Endothelial cell of umbilical vein (primary cell): ENCODE measurements around the gene SLC16A5. TPM values are rescaled to one million over a fixed set of nuclear protein-coding genes. Genes with fewer than 3 reads are reported as not detected.

Experiments used
- BruUV-seq: library from RNA; stranded (reverse); fragments of 400-500 nt; replicated peaks from 2 replicates; lab custom pipeline; 2021; lab: Mats Ljungman, UMichigan
- CTCF ChIA-PET: fragments of 300-600, 350-600 bp; sonication (Branson Sonifier 250); formaldehyde crosslinking; loops from one replicate; lab custom pipeline; 2021; ENCODE audit warnings: antibody characterized with exemption, inconsistent platforms; lab: Charles Lee
- POLR2A ChIA-PET: fragments of 300-600, 350-600 bp; sonication (Branson Sonifier 250); formaldehyde crosslinking; loops from one replicate; lab custom pipeline; 2021; ENCODE audit warnings: antibody characterized with exemption, inconsistent platforms; lab: Charles Lee
- DNase-seq: peaks from one replicate; pipeline ENCODE4 v3.0.0-alpha.2; 2011; ENCODE audit warnings: low read depth, low spot score
- FAIRE-seq: peaks from 2 replicates; lab custom pipeline; 2011; peaks lifted over from hg19 to GRCh38; lab: Jason Lieb, UNC
- H2AFZ ChIP-seq: 2 replicates; pipeline ENCODE4 v1.6.0; 2012; ENCODE audit warnings: low read depth, low read length, control low read depth, inconsistent platforms
- H3K27ac ChIP-seq: 2 replicates; pipeline ENCODE4 v1.5.1; 2011; ENCODE audit warnings: low read depth, mild to moderate bottlenecking, control low read depth, low read length, moderate library complexity; ENCODE audit not compliant: insufficient read depth
- H3K27me3 ChIP-seq, 2 experiments: 2 replicates each; pipeline versions ENCODE4 v1.6.0 to v1.6.1; 2011; ENCODE audit warnings: low read length in 2 of 2, mixed read lengths in 1 of 2; ENCODE audit not compliant: control insufficient read depth in 2 of 2, insufficient read depth in 2 of 2
- H3K36me3 ChIP-seq, 2 experiments: 2 replicates in 1 of 2; 3 replicates in 1 of 2; pipeline ENCODE4 v1.5.1; 2011; ENCODE audit warnings: low read length in 2 of 2, mild to moderate bottlenecking in 1 of 2, moderate library complexity in 1 of 2; ENCODE audit not compliant: control insufficient read depth in 2 of 2, insufficient read depth in 2 of 2; ENCODE audit errors: extremely low read depth in 1 of 2
- H3K4me1 ChIP-seq: 3 replicates; pipeline ENCODE4 v1.5.1; 2011; ENCODE audit warnings: mild to moderate bottlenecking, low read length; ENCODE audit not compliant: control insufficient read depth, insufficient read depth; ENCODE audit errors: extremely low read depth
- H3K4me2 ChIP-seq: 2 replicates; pipeline ENCODE4 v1.6.1; 2011; ENCODE audit warnings: low read length, control low read depth, mixed read lengths; ENCODE audit not compliant: insufficient read depth
- H3K4me3 ChIP-seq, 3 experiments: fragments of 200-600 bp in 1 of 3; sonication (generic), shearing (Covaris generic) in 1 of 3; replicated peaks in 1 of 3; 2 replicates each; pipeline ENCODE4 v1.5.1; 2011 to 2016; ENCODE audit warnings: control low read depth in 3 of 3, low read length in 3 of 3, mild to moderate bottlenecking in 2 of 3, inconsistent platforms in 1 of 3, low read depth in 1 of 3, moderate library complexity in 1 of 3; ENCODE audit not compliant: insufficient read depth in 1 of 3
- H3K79me2 ChIP-seq: 2 replicates; pipeline ENCODE4 v1.6.0; 2012; ENCODE audit warnings: low read length, inconsistent platforms; ENCODE audit not compliant: control insufficient read depth, insufficient read depth
- H3K9ac ChIP-seq: replicated peaks from 2 replicates; pipeline ENCODE3; 2011; ENCODE audit warnings: low read length, control low read depth; ENCODE audit not compliant: insufficient read depth; ENCODE audit errors: extremely low read depth
- H3K9me1 ChIP-seq: replicated peaks from 3 replicates; pipeline ENCODE4 v1.6.0; 2011; ENCODE audit warnings: mild to moderate bottlenecking, low read length; ENCODE audit not compliant: control insufficient read depth, insufficient read depth; ENCODE audit errors: extremely low read depth
- H3K9me3 ChIP-seq: replicated peaks from 2 replicates; pipeline ENCODE4 v1.5.1; 2012; ENCODE audit warnings: low read length, inconsistent platforms; ENCODE audit not compliant: control insufficient read depth, insufficient read depth
- H4K20me1 ChIP-seq: replicated peaks from 2 replicates; pipeline ENCODE3; 2011; ENCODE audit warnings: mild to moderate bottlenecking, low read length; ENCODE audit not compliant: control insufficient read depth, insufficient read depth; ENCODE audit errors: extremely low read depth
- CTCF ChIP-seq, 2 donors: IDR thresholded peaks; 1 replicate in 1 of 2; 2 replicates in 1 of 2; pipeline ENCODE4 v1.5.1; 2011; ENCODE audit warnings: low read length in 2 of 2, mild to moderate bottlenecking in 2 of 2, moderate library complexity in 2 of 2, control low read depth in 1 of 2, inconsistent platforms in 1 of 2, low read depth in 1 of 2; ENCODE audit not compliant: insufficient read depth in 1 of 2; ENCODE audit errors: extremely low read depth in 1 of 2
- EZH2 ChIP-seq: IDR thresholded peaks from 2 replicates; pipeline ENCODE4 v1.6.1; 2012; ENCODE audit warnings: borderline replicate concordance, low read depth, mild to moderate bottlenecking, moderate library complexity, low read length, inconsistent platforms; ENCODE audit not compliant: severe bottlenecking
- FOS ChIP-seq: IDR thresholded peaks from 2 replicates; pipeline ENCODE4 v1.6.1; 2011; ENCODE audit warnings: mild to moderate bottlenecking, low read length, moderate library complexity, borderline replicate concordance; ENCODE audit not compliant: insufficient read depth
- GATA2 ChIP-seq: IDR thresholded peaks from 2 replicates; pipeline ENCODE4 v1.7.0; 2011; ENCODE audit warnings: low read depth, mild to moderate bottlenecking, moderate library complexity, mixed read lengths, low read length; ENCODE audit not compliant: insufficient read length, insufficient read depth
- JUN ChIP-seq: IDR thresholded peaks from 2 replicates; pipeline ENCODE4 v1.6.1; 2011; ENCODE audit warnings: borderline replicate concordance, low read depth; ENCODE audit not compliant: insufficient read length, insufficient read depth
- MAX ChIP-seq: IDR thresholded peaks from 2 replicates; pipeline ENCODE4 v1.6.1; 2011; ENCODE audit not compliant: insufficient read depth, insufficient read length
- MYC ChIP-seq: IDR thresholded peaks from one replicate; pipeline ENCODE4 v1.6.1; 2011; ENCODE audit warnings: mild to moderate bottlenecking, low read depth, low read length
- POLR2A ChIP-seq: IDR thresholded peaks from 2 replicates; pipeline ENCODE4 v1.6.1; 2012; ENCODE audit warnings: low read depth, mild to moderate bottlenecking, control low read depth, low read length
- POLR2AphosphoS5 ChIP-seq: IDR thresholded peaks from 2 replicates; pipeline ENCODE4 v1.6.1; 2012; ENCODE audit warnings: low read depth, mild to moderate bottlenecking, control low read depth, low read length, moderate library complexity; ENCODE audit not compliant: insufficient read depth
- dilution Hi-C: fragments of 300-500 bp; cut with MboI; formaldehyde crosslinking; loops from one replicate; pipeline ENCODE4 v1.15.0; 2019; ENCODE audit warnings: low sequenced_read_pairs; ENCODE audit not compliant: extremely low pct_ligation_motif_present
- intact Hi-C: fragments of 100-400 bp; cut with micrococcal nuclease; formaldehyde crosslinking; loops from one replicate; pipeline ENCODE4 v1.10.0; 2022
- polyA plus RNA-seq, 4 experiments: library from polyadenylated mRNA; depleted of rRNA in 3 of 4; stranded (reverse) in 3 of 4; unstranded in 1 of 4; fragments of >200 nt; gene quantifications; 2 replicates each; pipeline versions ENCODE4 v1.2.1 to v1.2.3, GENCODE V29; 2011 to 2012; ENCODE audit warnings: missing spikeins in 1 of 4
- total RNA-seq: library from RNA; stranded (reverse); gene quantifications from 2 replicates; pipeline ENCODE4 v1.2.3, GENCODE V29; 2021

The SLC16A5 gene
- total and polyA plus RNA-seq, 2 donors (not counting 3 experiments of a cell fraction or from before 2014, with no cell fraction given) = 16.4 to 23.3 TPM

- no peaks in the 10 kb centered on the region for H3K9me3 ChIP-seq
- DNase-seq = no peak
- no TSS peak for BruUV-seq
- TF ChIP-seq POLR2AphosphoS5 (no peak), MYC (no peak), GATA2 (no peak), MAX (no peak), FOS (no peak)
- ChIA-PET CTCF (interaction anchor here (0.7 to 5.5 kb wide), 57 partner anchors 10 to 326 kb away, joined by 3 to 257 read pairs (median 6); partner anchors contain the start of genes CDR2L, MIF4GD, MRPL58 and NT5C), POLR2A (interaction anchor here (1.0 to 1.5 kb wide), 6 partner anchors 10 to 87 kb away, joined by 3 to 12 read pairs (median 6); partner anchors contain the start of genes JPT1 and NT5C)
- H3K9ac ChIP-seq = peak overlapping the region; percentile 42
- H3K4me3 ChIP-seq = peak overlapping the region in 2 of 3 experiments; percentile 45 to 47
- H2AFZ ChIP-seq = peak overlapping the region; percentile 88
- H3K79me2 ChIP-seq = no peaks in the 10 kb centered on the region
- H3K4me2 ChIP-seq = peak overlapping the region; percentile 68
- no peaks in the 10 kb centered on the region for H3K27me3 ChIP-seq
- no peaks in the 10 kb centered on the region for H4K20me1 ChIP-seq
- intact Hi-C loops = loop anchor here (1.0 kb wide), 7 partner anchors 10 to 298 kb away; partner anchors contain the start of genes JPT1, NT5C and NUP85
- H3K27ac ChIP-seq = peak overlapping the region; percentile 44
- FAIRE-seq = no peak
- peaks cover 7% of the 10 kb centered on the region for H3K4me1 ChIP-seq
- dilution Hi-C loops = no loop called here
- H3K9me1 ChIP-seq = no peaks in the 10 kb centered on the region
- peaks cover 0 to 3% of the 10 kb centered on the region in 2 experiments for H3K36me3 ChIP-seq
Observed at GRCh38 chr17:75114552-75115314, 27.0 kb downstream of the SLC16A5 start.

GRCh38 chr17:75115555-75115954 lies 27.8 kb downstream of the SLC16A5 start:
- Histone ChIP-seq H3K27ac (no peak overlapping the region), H3K27me3 (no peaks in the 10 kb centered on the region), H3K9me3 (no peaks in the 10 kb centered on the region), H3K9ac (no peak overlapping the region), H3K4me3 (no peak overlapping the region), H4K20me1 (no peaks in the 10 kb centered on the region), H3K36me3 (peaks cover 0 to 3% of the 10 kb centered on the region in 2 experiments), H3K9me1 (no peaks in the 10 kb centered on the region), H3K79me2 (no peaks in the 10 kb centered on the region), H3K4me2 (no peak overlapping the region), H2AFZ (no peak overlapping the region), H3K4me1 (peaks cover 7% of the 10 kb centered on the region)
- TF ChIP-seq CTCF (IDR thresholded peaks at IDR 0.05; ENCODE audit: extremely low read depth in 1 of 2, insufficient read depth in 1 of 2, low read depth in 1 of 2, low read length in 2 of 2) (no peak), MAX (no peak), FOS (no peak), MYC (no peak), EZH2 (no peak), POLR2A (no peak), JUN (no peak), GATA2 (no peak), POLR2AphosphoS5 (no peak)
- intact Hi-C loops (no loop called here), dilution Hi-C loops (no loop called here)
- BruUV-seq = no TSS peak
- DNase-seq (no peak), FAIRE-seq (no peak)
- ChIA-PET CTCF (interaction anchor here (2.1 to 5.5 kb wide), 8 partner anchors 10 to 123 kb away, joined by 42 to 257 read pairs (median 75); partner anchors contain the start of genes NT5C and NUP85), POLR2A (no interaction called here)
